Endodermal cell (in vitro differentiated cells): ENCODE data around the gene MLLT1. TPM values are rescaled to one million over a fixed set of nuclear protein-coding genes. Genes with fewer than 3 reads are reported as not detected.
A peak's percentile ranks its signal among the peaks of the same experiment; 100 is the strongest.

Experiments
- DNase-seq: peaks from one replicate; pipeline ENCODE4 v3.0.0-alpha.2; 2017
- H3K27ac ChIP-seq: 2 replicates; pipeline ENCODE4 v1.5.1; 2013; ENCODE audit warnings: mild to moderate bottlenecking, low read depth, low read length, moderate library complexity
- H3K27me3 ChIP-seq: 2 replicates; pipeline ENCODE4 v1.6.1; 2013; ENCODE audit warnings: mild to moderate bottlenecking, low read length, moderate library complexity; ENCODE audit not compliant: insufficient read depth, control insufficient read depth, poor library complexity, severe bottlenecking
- H3K36me3 ChIP-seq: 2 replicates; pipeline ENCODE4 v1.7.0; 2013; ENCODE audit warnings: mild to moderate bottlenecking, low read length, moderate library complexity; ENCODE audit not compliant: control insufficient read depth, insufficient read depth
- H3K4me1 ChIP-seq: one replicate; pipeline ENCODE4 v1.7.0; 2013; ENCODE audit warnings: low read length; ENCODE audit not compliant: control insufficient read depth, insufficient read depth
- H3K4me3 ChIP-seq: 2 replicates; pipeline ENCODE4 v1.5.1; 2013; ENCODE audit warnings: mild to moderate bottlenecking, low read length, moderate library complexity
- H3K9ac ChIP-seq: 2 replicates; pipeline ENCODE4 v1.6.1; 2013; ENCODE audit warnings: mild to moderate bottlenecking, low read length, moderate library complexity; ENCODE audit not compliant: poor library complexity, severe bottlenecking; ENCODE audit errors: extremely low read depth
- H3K9me3 ChIP-seq: 2 replicates; pipeline ENCODE4 v1.6.1; 2013; ENCODE audit warnings: mild to moderate bottlenecking, low read length, moderate library complexity; ENCODE audit not compliant: control insufficient read depth
- H3K27ac Mint-ChIP-seq: 2 replicates; pipeline ENCODE4 v1.8.0; 2020; ENCODE audit warnings: mixed read lengths
- H3K27me3 Mint-ChIP-seq: 2 replicates; pipeline ENCODE4 v1.8.0; 2021; ENCODE audit warnings: mild to moderate bottlenecking, mixed read lengths; ENCODE audit not compliant: insufficient read depth
- H3K36me3 Mint-ChIP-seq: 2 replicates; pipeline ENCODE4 v1.8.0; 2020; ENCODE audit warnings: low read depth, mixed read lengths
- H3K4me1 Mint-ChIP-seq: 2 replicates; pipeline ENCODE4 v1.8.0; 2020; ENCODE audit warnings: mixed read lengths
- H3K4me3 Mint-ChIP-seq: 2 replicates; pipeline ENCODE4 v1.8.0; 2020; ENCODE audit warnings: mild to moderate bottlenecking, moderate library complexity, mixed read lengths
- H3K9me3 Mint-ChIP-seq: 2 replicates; pipeline ENCODE4 v1.8.0; 2020; ENCODE audit warnings: mild to moderate bottlenecking, mixed read lengths
- WGBS, 2 experiments: methylation state at CpG; one replicate each; pipeline versions ENCODE4 v1.1.5 to v1.1.7; 2013; ENCODE audit warnings: missing lambda C conversion rate in 2 of 2, mixed read lengths in 1 of 2; ENCODE audit not compliant: insufficient coverage in 1 of 2, insufficient read length in 1 of 2; 5-methylcytosine and 5-hydroxymethylcytosine counted together
- total RNA-seq, 2 donors: library from RNA; stranded (reverse); fragmentation: NEBNext Ultra II Directional in 1 of 2; extraction: Animal tissue kit (Norgen Biotek cat#: 25700) in 1 of 2; gene quantifications; 2 replicates in 1 of 2; 3 replicates in 1 of 2; pipeline ENCODE4 v1.2.1, GENCODE V29; 2021
- TF ChIP-seq, protein P1 (sequence below): fragments of 200-600 bp; sonication (generic); conservative IDR thresholded peaks from 2 replicates; pipeline ENCODE4 v1.5.0; 2021; ENCODE audit warnings: antibody characterized with exemption, mild to moderate bottlenecking

The MLLT1 gene
- total RNA-seq, 2 donors from 2014 or later: 50.1 to 51.8 TPM

DNA sequence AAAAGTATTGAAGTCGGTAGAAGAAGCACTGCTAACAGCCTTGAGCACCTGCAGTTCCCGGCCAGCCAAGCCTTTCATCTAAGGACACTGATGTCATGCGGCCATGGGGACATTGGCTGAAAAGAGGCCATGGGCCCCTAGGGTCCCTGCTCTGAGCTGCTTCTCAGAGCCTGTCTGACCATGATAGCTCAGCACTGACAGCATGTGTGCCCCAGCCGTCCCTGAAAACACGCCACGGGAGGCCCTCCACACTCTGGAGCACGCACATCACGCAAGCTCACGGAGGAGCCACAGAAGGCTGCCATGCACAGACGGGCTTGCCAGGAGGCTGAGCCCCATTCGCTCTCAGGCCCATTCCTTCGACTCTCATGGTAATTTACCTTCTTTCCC is 51.8 kb downstream of the MLLT1 start:
- no peaks in the 10 kb centered on the region for H3K27me3 ChIP-seq
- peaks cover 31% of the 10 kb centered on the region for H3K36me3 ChIP-seq
- H3K4me1 ChIP-seq: no peaks in the 10 kb centered on the region
- Mint-ChIP-seq H3K4me1 (no peaks in the 10 kb centered on the region), H3K4me3 (no peak overlapping the region), H3K36me3 (peaks cover 39% of the 10 kb centered on the region), H3K27me3 (no peaks in the 10 kb centered on the region), H3K27ac (peak overlapping the region; percentile 89), H3K9me3 (no peaks in the 10 kb centered on the region)
- no peak overlapping the region for H3K9ac ChIP-seq
- H3K9me3 ChIP-seq: no peaks in the 10 kb centered on the region
- H3K4me3 ChIP-seq: no peak overlapping the region
- H3K27ac ChIP-seq: peak overlapping the region; percentile 81
- WGBS, 2 experiments: 89 to 90% methylated on average over 12 of the region's 12 CpGs
- no peak for DNase-seq
- TF ChIP-seq, protein P1, sequence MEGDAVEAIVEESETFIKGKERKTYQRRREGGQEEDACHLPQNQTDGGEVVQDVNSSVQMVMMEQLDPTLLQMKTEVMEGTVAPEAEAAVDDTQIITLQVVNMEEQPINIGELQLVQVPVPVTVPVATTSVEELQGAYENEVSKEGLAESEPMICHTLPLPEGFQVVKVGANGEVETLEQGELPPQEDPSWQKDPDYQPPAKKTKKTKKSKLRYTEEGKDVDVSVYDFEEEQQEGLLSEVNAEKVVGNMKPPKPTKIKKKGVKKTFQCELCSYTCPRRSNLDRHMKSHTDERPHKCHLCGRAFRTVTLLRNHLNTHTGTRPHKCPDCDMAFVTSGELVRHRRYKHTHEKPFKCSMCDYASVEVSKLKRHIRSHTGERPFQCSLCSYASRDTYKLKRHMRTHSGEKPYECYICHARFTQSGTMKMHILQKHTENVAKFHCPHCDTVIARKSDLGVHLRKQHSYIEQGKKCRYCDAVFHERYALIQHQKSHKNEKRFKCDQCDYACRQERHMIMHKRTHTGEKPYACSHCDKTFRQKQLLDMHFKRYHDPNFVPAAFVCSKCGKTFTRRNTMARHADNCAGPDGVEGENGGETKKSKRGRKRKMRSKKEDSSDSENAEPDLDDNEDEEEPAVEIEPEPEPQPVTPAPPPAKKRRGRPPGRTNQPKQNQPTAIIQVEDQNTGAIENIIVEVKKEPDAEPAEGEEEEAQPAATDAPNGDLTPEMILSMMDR: no peak

DNA sequence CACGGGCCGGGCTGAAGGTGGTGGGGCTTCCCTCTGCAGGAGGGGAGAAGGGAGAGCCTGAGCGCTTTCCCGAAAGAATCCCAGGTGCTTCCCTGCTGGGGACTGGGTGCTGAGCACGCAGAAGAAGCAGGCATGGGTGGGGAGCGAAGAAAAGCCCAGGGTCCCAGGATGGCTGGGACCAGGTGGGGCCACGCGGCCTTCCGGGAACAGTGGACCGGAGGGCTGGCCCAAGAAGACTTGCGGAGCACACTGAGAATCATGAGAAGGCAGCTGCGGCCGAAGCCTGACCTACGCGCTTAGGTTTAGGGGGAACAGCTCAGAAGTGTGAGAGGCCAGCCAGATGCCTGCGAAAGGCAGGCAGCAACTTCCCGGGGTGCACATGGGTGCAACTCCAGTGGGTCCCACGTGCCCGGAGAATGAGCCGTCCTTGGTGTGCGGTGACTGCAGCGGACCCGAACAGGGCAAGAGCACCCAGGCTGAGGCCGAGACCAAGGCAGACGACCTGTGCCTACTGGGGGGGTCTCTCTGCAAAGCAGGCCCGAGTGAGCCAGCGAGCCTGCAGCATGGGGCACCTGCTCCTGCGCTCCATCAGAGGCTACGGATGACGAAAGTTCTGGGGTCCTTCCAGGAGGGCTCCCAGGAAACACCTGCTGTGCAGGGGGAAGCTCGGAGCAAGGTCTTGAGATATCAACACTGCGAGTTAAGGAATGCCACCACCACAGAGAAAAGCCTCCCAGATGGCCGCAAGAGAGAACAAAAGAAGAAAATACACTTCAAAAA is 52.4 kb downstream of the MLLT1 start:
- no peaks in the 10 kb centered on the region for H3K27me3 Mint-ChIP-seq
- no peaks in the 10 kb centered on the region for H3K4me1 ChIP-seq
- TF ChIP-seq, protein P1: no peak
- no peaks in the 10 kb centered on the region for H3K27me3 ChIP-seq
- H3K9me3 Mint-ChIP-seq: no peaks in the 10 kb centered on the region
- H3K27ac ChIP-seq: peak overlapping the region; percentile 81
- no peak overlapping the region for H3K27ac Mint-ChIP-seq
- no peak overlapping the region for H3K9ac ChIP-seq
- no peak overlapping the region for H3K4me3 ChIP-seq
- H3K9me3 ChIP-seq: no peaks in the 10 kb centered on the region
- H3K4me1 Mint-ChIP-seq: no peaks in the 10 kb centered on the region
- no peak overlapping the region for H3K4me3 Mint-ChIP-seq
- DNase-seq: no peak
- WGBS, 2 experiments: 94 to 99% methylated on average over 25 to 33 of the region's 33 CpGs
- peaks cover 39% of the 10 kb centered on the region for H3K36me3 Mint-ChIP-seq
- peaks cover 31% of the 10 kb centered on the region for H3K36me3 ChIP-seq

DNA sequence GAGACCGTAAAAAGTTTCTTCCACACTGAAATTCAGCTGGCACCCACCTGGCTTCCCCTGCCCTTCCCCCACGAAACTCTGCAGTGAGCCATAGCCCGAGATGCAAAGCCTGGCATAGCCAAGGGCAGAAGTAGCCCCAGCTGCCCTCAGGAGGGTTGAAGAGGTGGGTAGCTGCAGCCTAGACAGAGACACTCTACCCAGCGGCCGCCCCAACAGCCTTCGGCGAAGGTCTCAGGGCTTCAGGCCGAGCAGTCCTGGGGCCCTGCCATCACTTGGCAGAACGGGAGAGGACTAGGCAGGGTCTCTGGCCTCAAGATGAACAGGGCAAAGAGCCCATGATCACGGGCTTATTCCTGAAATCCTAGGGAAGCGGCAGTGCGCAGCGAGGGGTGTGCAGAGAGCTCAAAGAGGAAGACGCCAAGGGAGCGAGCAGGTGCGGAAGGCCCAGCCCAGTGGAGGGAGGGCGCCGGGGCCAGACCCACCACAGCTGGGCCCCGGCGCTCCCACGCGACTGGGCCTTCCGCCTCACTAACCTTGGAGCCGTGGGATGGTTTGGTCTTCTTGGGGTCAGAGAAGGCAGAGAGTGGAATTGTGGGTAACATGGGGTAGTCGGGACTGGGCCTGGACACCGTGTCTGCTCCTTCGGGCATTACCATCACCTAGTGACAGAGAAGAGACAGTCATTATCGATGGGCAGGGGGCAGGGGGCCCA is 53.2 kb downstream of the MLLT1 start:
- peaks cover 39% of the 10 kb centered on the region for H3K36me3 Mint-ChIP-seq
- no peak for DNase-seq
- Histone ChIP-seq H3K27me3 (no peaks in the 10 kb centered on the region), H3K4me3 (no peak overlapping the region), H3K27ac (no peak overlapping the region), H3K4me1 (no peaks in the 10 kb centered on the region), H3K9ac (no peak overlapping the region), H3K9me3 (no peaks in the 10 kb centered on the region), H3K36me3 (peaks cover 33% of the 10 kb centered on the region)
- no peaks in the 10 kb centered on the region for H3K4me1 Mint-ChIP-seq
- no peaks in the 10 kb centered on the region for H3K27me3 Mint-ChIP-seq
- H3K9me3 Mint-ChIP-seq: no peaks in the 10 kb centered on the region
- no peak overlapping the region for H3K4me3 Mint-ChIP-seq
- TF ChIP-seq, protein P1: no peak
- WGBS, 2 experiments: 95 to 96% methylated on average over 16 to 28 of the region's 28 CpGs
- peak overlapping the region; percentile 58 for H3K27ac Mint-ChIP-seq
